Suppressor macrophage (primary cell): ENCODE data around the gene CBFA2T3.
"Not testable (repeated sequence)": the region's sequence is repeated elsewhere in the genome, so short reads cannot be mapped to it uniquely, and the experiment has no call there.

Experiments used
- DNase-seq, 4 experiments: peaks; one replicate each; pipeline ENCODE4 v3.0.0-alpha.2; 2020 to 2022

The CBFA2T3 gene

DNA sequence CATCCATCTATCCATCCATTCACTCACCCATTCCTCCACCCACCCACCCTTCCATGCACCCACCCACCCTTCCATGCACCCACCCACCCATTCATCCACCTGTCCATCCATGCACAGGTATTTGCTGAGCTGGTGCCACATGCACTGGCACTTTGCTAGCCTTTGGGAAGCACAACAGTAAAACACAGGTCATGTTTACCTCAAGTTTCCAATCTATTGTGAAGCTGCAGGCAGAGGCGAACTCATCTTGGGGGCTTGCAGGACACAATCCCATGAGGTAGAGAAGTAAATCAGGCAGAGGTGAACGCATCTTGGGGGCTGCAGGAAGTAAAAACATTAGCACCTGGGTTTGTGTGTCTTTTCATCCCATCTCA lies 35.6 kb upstream of the CBFA2T3 start:
- no peak for DNase-seq

DNA sequence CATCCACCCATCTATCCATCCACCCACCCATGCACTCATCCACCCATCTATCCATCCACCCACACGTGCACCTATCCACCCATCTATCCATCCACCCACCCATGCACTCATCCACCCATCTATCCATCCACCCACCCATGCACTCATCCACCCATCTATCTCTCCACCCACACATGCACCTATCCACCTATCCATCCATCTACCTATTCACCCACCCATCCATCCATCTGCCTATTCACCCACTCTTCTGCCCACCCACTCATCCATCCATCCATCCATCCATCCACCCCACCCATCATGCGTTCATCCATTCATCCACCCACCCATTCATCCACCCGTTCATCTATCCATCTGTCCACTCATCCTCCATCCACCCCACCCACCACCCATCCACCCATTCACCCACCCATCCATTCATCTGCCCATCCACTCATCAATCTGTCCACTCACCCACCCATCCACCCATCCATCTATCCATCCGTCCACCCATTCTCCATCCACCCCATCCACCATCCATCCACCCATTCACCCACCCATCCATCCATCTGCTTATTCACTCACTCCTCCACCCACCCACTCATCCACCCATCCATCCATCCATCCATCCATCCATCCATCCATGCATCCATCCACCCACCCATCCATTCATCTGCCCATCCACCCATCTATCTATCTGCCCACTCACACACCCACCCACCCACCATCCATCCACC lies 35.1 kb upstream of the CBFA2T3 start:
- no peak for DNase-seq

DNA sequence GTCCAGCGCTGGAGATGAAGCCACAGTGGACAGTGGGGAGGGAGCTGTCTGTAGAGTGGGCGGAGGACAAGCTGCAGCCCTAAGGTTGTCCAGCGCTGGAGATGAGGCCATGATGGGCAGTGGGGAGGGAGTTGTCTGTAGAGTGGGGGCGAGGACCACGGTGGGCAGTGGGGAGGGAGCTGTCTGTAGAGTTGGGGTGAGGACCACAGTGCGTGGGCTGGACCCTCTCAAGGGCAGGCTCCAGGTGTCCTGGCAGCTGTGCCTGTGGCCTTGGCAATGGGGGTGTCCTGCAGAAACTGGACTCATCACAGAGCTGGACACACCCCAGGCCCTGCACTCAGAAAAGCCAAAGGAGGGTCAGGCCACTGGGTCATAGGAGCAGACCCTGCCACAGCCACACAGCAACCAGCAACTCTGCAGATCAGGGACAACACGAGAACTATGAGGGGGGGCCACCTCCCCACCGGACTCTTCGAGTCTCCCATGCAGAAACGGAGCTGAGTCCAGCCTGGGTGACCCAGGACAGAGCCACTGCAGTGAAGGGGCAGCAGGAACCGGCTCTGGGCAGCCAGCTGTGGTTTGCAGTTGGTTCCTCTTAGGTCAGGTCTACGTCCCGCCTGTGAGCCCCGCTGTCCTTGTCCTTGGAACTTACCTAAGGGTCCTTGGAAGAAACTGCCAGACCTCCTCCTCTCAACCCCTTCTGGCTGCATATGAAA lies 33.4 kb upstream of the CBFA2T3 start:
- no peak for DNase-seq

DNA sequence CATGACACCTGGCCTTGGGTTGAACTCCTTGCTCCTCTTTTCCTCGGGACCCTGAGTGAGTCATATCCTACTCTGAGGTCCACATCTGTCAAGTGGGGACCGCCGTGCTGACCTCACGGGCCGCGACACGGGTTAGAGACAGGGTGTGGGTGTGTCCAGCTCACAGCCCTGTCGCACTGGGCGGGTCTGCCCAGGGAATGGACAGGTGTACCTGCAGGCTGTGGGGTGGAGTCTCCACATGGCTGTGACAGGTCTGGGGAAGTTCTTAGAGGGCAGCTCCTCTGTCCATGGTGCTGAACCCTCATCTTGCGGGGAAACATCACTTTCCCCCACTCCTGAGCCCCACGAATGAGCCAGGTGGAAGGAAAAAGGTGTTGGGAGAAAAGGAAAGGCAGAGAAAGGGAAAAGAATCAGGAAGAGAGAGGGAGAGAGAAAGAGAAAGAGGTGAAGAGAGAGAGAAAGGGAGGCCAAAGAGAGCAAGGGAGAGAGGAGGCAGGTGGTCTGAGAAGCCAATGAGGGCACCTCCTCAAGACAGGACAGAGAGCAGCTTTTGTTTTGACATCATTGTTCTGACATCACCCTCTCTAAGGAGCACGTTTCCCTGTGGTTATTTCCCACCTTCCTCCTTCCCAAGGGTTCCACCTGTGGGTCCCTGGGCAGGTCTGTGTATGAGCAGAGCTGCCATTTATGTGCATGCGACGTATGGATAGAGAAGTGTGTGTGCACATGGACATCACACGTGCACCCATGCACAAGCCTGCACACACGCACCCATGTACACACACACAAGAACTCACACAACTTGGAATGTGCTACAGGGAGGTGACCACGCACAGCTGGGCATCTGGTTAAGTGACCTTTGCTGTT lies 32.6 kb upstream of the CBFA2T3 start:
- peak; percentile 40 to 67 (median 58) for DNase-seq

DNA sequence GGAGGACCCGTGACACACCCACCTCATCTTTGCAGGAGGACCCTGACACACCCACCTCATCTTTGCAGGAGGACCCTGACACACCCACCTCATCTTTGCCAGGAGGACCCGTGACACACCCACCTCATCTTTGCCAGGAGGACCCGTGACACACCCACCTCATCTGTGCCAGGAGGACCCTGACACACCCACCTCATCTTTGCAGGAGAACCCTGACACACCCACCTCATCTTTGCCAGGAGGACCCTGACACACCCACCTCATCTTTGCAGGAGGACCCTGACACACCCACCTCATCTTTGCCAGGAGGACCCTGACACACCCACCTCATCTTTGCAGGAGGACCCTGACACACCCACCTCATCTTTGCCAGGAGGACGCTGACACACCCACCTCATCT lies 31.8 kb upstream of the CBFA2T3 start:
- not testable (repeated sequence) for DNase-seq

DNA sequence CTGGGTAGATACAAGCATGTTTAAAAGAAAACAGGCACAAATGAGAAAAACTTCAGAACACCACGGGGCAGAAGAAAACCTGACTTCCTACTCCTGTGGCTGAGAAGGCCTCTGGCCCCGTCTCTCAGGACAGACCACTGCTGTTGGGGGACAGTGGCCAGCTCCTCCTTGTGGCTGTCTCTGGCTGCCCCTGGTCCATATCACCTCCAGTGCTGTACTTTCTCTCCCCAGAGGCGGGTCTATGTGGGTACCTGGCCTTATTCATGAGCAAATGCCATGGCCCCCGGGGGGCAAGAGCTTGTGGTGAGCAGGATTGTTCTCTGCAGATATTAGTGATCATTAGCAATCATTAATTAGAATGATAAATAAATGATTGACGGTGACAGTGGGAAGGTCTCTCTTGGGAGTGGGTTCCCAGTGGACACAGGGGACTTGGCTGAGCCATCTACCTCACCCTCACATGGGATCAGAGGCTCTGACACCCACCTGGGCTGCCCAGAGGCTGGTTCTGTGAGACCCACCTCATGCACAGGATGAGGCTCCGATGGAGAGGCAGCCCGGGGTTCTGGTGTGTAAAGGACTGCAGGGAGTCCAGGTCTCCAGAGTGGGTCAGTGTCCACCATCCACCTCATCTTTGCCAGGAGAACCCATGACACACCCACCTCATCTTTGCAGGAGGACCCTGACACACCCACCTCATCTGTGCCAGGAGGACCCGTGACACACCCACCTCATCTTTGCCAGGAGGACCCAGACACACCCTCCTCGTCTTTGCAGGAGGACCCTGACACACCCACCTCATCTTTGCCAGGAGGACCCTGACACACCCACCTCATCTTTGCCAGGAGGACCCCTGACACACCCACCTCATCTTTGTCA lies 30.6 kb upstream of the CBFA2T3 start:
- DNase-seq: no peak

DNA sequence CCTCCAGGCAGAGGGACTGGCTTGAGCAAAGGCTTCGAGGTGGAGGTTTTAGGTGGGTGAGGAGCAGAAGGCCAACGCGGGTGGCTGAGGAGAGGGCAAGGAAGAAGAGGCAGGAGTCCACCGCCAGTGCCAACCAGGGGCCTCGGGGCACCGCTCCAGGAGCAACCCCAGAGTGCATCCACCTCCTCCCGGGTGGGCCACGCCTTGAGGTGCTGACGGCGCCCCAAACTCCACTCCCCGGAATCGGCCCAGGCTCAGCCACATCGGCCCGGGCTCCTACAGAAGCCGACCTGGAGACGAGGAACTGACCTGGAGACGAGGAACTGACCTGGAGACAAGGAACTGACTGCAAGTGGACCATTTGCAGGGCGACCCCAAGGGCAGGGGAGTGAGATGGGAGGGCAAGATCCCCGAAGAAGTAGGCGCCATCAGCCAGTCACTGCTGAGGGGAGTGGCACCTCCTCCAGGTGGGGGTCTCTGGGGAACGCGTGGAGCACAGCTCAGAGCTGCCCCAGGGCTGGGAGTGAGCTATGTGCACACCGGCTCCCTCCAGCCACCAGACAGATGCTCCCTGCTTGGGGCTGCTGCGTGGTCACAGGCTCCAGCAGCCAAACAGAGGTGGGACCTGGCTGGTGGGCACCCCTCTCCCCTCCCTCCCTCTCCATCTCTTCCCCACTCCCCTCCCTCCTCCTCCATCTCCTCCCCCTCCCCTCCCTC lies 29.2 kb upstream of the CBFA2T3 start:
- DNase-seq: no peak

DNA sequence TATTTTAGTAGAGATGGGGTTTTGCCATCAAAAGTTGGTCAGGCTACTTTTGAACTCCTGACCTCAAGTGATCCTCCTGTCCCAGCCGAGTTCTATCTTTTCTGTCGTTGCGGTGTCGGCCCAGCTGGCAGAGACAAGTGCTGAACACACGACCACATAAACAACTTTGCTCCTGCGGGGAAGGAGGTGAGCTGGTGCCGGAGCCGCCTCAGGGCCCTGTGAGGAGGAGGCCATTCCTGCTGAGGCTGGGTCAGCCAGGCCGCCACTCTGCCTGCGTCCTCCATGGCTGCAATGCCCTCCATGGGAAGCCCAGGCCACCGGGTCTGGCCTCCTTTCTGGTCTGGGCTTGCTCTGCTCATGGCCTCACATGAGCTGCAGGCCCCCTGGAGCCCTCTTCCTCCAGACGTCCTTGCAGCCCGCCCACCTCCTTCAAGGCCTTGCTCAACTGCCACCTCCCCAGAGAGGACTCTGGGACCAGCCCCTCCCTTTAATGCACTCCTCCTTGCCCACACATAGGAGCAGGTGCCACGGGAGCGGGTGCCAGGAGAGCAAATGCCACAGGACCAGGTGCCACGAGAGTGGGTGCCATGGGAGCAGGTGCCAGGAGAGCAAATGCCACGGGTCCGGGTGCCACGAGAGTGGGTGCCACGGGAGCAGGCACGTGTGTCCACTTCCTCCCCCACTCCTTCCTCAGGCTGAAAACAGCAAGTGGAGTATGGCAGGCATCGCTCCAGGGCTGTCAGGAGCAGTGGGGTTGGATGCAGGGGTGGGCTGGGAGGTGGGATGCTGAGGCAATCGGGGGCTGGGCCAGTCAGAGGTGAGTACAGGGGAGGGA lies 28.4 kb upstream of the CBFA2T3 start:
- DNase-seq: no peak

DNA sequence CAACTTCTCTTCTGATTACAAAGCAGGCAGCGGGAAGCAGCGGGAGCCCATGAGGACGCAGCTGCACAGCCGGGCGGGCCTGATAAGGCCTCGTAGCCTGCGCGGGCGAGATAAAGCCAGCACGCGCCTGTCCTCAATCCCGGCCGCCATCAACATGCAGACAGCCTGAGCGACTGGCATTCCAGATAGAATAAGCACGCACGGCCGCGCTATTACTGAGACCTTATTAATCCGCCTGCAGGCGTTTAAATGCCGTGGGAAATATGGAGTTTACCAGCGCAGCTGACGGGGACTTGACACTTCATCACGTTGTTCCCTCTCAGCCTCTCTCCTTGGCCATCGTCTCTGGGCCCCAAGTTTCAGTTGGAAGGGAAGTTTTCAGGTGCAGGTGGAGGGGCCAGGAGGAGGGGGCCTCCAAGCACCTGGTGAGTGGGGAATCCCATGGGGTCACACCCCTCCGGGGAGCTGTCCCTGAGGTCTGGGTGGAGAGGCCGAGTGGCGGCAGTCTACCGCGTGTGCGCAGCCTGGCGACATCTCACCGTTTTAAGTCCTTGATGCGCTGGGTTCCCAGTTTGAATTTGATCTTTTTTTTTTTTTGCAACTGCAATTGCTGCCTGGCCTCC lies 27.3 kb upstream of the CBFA2T3 start:
- peak in 3 of 4 experiments; percentile 12 to 32 (median 23) for DNase-seq

DNA sequence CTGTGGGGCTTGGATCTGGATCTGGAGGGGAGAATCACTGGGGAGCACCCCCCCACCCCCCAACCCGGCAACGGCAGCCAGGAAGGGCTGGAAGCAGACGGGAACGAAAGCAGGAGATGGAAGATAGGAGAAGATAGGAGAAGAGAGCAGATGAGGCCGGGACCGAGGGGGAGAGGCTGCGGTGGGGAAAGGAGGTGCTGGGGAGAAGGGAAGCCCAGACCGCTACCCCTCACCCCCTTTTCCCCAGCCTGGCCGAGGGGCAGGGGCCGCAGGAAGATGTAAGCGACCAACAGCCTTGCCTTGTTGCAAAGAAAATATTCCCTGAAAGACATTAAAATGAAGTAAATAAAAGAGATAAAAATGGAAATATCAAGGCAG lies 26.8 kb upstream of the CBFA2T3 start:
- no peak for DNase-seq

DNA sequence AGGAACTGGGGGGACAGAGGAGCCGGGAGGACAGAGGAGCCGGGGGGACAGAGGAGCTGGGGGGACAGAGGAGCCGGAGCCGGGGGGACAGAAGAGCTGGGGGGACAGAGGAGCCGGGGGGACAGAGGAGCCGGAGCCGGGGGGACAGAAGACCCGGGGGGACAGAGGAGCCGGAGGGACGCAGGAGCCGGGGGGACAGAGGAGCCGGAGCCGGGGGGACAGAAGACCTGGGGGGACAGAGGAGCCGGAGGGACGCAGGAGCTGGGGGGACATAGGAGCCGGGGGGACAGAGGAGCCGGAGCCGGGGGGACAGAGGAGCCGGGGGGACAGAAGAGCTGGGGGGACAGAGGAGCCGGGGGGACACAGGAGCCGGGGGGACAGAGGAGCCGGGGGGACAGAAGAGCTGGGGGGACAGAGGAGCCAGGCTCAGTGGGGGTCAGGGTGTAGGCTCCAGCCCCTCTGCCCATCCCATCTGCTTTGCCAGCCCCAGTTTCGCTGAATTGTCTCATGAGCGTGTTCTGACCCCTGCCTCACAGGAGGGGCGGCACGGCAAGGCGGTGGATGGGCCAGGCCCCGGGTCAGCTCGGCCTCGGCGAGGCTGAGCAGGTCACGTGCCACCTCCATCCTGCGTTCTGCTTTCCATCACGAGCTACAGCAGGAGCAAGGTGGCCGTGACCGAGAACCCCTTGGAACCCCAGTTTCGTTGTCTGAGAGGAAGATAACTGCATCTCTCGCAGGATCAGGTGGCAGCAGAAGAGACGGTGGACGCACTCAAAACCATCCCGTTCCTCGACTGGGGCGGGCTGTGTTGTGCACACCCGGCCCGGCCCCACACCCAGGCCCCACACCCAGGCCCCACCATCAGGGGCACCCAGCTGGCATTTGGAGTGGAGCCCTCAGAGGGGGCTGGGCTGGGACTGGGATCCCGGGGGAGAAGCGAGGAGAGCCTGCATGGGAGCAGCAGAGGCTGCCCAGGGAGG lies 26.1 kb upstream of the CBFA2T3 start:
- DNase-seq: no peak

DNA sequence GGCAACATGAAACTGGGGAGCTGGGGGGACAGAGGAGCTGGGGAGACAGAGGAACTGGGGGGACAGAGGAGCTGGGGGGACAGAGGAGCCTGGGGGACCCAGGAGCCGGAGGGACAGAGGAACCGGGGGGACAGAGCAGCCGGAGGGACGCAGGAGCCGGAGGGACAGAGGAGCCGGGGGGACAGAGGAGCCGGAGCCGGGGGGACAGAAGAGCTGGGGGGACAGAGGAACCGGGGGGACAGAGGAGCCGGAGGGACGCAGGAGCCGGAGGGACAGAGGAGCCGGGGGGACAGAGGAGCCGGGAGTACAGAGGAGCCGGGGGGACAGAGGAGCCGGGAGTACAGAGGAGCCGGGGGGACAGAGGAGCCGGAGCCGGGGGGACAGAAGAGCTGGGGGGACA lies 25.1 kb upstream of the CBFA2T3 start:
- not testable (repeated sequence) for DNase-seq

DNA sequence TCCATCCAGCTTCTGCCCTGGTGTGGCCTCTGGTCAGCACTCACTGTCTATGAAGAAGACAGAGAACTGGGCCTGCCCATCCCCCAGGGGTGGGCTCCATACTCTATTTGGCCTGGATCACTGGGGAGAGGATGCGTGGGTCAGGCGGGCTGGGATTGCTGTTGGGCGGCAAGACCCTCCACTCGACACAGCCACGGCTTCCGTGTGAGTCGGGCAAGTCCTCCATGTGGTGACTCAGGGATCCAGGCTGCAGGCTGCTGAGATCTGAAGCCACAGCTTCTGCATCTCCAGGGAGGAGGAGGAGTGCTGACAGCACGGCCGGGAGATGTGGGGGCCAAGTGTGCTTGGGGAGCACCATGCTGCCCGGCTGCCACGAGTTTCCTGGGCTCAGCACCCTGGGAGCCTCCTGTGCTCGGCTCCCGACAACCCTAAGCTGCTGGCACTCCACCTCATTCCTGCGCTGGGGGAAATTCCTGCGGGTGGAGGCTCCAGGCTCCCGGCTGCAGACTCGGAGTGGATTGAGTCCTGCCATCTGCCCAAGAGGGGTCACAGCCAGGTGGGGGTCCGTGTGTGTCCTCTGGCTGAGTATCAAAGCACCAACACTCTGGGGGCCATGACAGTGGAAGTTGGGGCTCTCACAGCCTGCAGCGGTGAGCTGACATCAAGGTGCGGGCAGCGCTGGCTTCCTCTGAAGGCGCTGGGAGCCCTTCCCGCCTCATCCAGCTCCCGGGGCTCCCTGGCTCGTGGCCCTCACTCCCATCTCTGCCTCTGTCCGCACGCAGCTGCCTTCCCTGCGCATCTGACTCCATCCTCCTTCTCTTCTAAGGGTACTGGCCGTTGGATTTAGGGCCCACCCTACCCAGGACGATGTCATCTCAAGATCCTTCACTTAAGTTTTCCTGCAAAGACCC lies 24.4 kb upstream of the CBFA2T3 start:
- no peak for DNase-seq

DNA sequence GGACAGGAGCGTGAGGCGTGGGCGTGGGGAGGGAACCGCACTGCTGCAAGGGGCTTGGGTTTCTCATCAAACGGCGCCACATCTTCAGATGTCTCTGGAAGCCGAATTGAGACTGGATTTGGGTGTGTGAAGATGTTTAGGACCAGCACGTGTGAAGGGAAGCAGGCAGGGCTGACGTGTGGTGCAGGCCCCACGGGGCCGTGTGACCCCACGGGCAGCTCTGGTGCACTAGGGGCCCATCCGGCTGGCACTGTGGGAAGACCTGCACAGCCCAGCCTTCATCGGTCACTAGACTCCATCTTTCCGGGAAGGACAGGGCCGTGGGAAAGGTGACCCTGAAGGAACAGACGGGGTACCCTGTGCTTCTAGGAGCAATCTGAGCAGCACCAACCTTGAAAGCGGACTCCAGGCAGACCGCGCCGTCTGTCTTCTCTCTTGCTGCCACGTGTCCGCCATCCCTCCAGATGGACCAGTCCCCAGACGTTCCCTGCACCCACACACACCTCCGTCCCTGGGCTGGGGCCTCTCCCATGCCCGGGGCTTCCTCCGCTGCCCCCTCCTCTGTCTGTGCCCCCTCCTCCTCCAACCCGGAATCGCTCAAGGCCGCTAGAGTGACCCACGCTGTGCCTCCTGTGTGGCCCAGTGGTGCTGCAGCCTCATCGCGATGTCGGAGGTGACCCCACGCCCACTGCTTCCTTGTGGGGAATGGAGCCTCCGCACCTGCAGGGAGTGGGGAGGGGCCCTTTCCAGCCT lies 23.4 kb upstream of the CBFA2T3 start:
- peak in 1 of 4 experiments; percentile 18 for DNase-seq

DNA sequence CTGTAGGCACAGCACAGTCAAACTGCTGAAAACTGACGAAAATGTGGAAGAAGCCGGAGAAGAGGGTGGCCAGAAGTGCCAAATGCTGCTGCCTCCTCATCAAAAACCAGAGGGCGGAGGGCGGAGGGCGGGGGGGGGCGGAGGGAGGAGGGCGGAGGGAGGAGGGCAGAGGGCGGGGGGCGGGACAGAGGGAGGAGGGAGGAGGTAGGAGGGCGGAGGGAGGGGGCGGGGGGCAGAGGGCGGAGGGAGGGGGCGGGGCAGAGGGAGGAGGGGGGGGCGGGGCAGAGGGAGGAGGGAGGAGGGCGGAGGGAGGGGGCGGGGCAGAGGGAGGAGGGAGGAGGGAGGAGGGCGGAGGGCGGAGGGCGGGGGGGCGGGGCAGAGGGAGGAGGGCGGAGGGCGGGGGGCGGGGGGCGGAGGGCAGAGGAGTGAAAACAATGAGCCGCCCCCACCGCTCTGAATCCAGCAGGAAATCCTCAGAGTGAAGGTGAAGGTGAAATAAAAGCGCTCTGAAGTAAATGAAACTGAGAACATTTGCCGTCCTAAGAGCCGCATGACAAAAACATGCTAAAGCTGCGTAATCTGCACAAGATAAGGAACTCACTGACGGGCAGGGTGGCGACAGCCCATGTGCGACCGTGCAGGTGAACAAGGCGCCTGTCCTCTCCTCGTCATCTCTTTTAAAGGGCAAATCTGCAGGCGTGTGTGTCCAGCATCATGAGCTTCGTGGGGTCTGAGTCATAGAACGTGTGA lies 22.6 kb upstream of the CBFA2T3 start:
- no peak for DNase-seq
